ENCODE measurements around the gene GADD45B.

DNA sequence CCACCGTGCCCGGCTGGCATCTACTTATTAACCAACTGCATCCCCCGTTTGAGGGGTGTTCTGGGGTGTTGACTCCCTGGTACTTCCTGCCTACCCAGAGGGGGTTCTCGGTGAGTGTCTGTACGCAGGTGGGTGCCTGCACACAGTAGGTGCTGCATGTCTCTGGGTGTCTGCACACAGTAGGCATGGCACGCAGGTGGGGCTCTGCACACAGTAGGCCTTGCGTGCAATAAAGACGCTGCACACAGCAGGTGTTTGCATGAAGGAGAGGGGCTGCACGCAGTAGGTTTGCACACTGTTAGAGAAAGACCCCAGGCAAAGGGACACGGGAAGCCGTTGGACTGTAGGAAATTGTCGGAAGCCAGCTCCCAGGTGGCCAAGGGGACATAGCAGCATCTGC is 11.2 kb downstream of the GADD45B start:
- TF ChIP-seq, protein P1, sequence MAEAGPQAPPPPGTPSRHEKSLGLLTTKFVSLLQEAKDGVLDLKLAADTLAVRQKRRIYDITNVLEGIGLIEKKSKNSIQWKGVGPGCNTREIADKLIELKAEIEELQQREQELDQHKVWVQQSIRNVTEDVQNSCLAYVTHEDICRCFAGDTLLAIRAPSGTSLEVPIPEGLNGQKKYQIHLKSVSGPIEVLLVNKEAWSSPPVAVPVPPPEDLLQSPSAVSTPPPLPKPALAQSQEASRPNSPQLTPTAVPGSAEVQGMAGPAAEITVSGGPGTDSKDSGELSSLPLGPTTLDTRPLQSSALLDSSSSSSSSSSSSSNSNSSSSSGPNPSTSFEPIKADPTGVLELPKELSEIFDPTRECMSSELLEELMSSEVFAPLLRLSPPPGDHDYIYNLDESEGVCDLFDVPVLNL (IDR thresholded peaks at IDR 0.05; ENCODE audit: low read depth, low read length), result no peak
- TF ChIP-seq POLR2AphosphoS5 (IDR thresholded peaks at IDR 0.05; ENCODE audit: low read length) (no peak), SIX5 (IDR thresholded peaks at IDR 0.05; ENCODE audit: low read depth, low read length, severe bottlenecking) (no peak)
- TF ChIP-seq, protein P2, sequence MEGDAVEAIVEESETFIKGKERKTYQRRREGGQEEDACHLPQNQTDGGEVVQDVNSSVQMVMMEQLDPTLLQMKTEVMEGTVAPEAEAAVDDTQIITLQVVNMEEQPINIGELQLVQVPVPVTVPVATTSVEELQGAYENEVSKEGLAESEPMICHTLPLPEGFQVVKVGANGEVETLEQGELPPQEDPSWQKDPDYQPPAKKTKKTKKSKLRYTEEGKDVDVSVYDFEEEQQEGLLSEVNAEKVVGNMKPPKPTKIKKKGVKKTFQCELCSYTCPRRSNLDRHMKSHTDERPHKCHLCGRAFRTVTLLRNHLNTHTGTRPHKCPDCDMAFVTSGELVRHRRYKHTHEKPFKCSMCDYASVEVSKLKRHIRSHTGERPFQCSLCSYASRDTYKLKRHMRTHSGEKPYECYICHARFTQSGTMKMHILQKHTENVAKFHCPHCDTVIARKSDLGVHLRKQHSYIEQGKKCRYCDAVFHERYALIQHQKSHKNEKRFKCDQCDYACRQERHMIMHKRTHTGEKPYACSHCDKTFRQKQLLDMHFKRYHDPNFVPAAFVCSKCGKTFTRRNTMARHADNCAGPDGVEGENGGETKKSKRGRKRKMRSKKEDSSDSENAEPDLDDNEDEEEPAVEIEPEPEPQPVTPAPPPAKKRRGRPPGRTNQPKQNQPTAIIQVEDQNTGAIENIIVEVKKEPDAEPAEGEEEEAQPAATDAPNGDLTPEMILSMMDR (IDR thresholded peaks at IDR 0.05 in 2 of 3, conservative IDR thresholded peaks at IDR 0.05 in 1 of 3; ENCODE audit: control insufficient read depth in 2 of 3, extremely low read depth in 1 of 3, insufficient read depth in 1 of 3, low read depth in 3 of 3, low read length in 3 of 3), result no peak
